DMS153 treated with DMSO at 0.1 percent for 48 hours (cell line): ENCODE measurements around the gene CAMK1D.
"Not testable (repeated sequence)": the region's sequence is repeated elsewhere in the genome, so short reads cannot be mapped to it uniquely, and the experiment has no call there.

Experiments
- DNase-seq: peaks from one replicate; lab custom pipeline; 2025; ENCODE audit not compliant: unreplicated experiment; lab: John Stamatoyannopoulos, UW

CAMK1D gene

GRCh38 chr10:12838995-12839927, 489.9 kb downstream of the CAMK1D start:
- no peak for DNase-seq

- DNase-seq = no peak
Measured at GRCh38 chr10:12839941-12840611, 490.7 kb downstream of the CAMK1D start.

GRCh38 chr10:12841426-12841825, 492.1 kb downstream of the CAMK1D start:
- no peak for DNase-seq

GRCh38 chr10:12841826-12842225, 492.5 kb downstream of the CAMK1D start:
- no peak for DNase-seq

- DNase-seq = no peak
Measured at GRCh38 chr10:12842310-12842709, 493.0 kb downstream of the CAMK1D start.

- DNase-seq = no peak
Measured at GRCh38 chr10:12843296-12843945, 494.1 kb downstream of the CAMK1D start.

GRCh38 chr10:12844811-12845483, 495.6 kb downstream of the CAMK1D start:
- no peak for DNase-seq

GRCh38 chr10:12846718-12847117, 497.4 kb downstream of the CAMK1D start:
- no peak for DNase-seq

- DNase-seq = no peak
Measured at GRCh38 chr10:12847361-12847975, 498.1 kb downstream of the CAMK1D start.

- no peak for DNase-seq
Measured at GRCh38 chr10:12848439-12849173, 499.3 kb downstream of the CAMK1D start.

- peak; percentile 32 for DNase-seq
Measured at GRCh38 chr10:12849319-12850181, 500.2 kb downstream of the CAMK1D start.

GRCh38 chr10:12852687-12853086, 503.3 kb downstream of the CAMK1D start:
- DNase-seq = no peak

GRCh38 chr10:12854988-12855387, 505.6 kb downstream of the CAMK1D start:
- no peak for DNase-seq

- DNase-seq = no peak
Measured at GRCh38 chr10:12862459-12862858, 513.1 kb downstream of the CAMK1D start.

- not testable (repeated sequence) for DNase-seq
Measured at GRCh38 chr10:12865515-12865914, 516.2 kb downstream of the CAMK1D start.

- no peak for DNase-seq
Measured at GRCh38 chr10:12868229-12868628, 518.9 kb downstream of the CAMK1D start.

GRCh38 chr10:12869427-12869826, 520.1 kb downstream of the CAMK1D start:
- no peak for DNase-seq

- DNase-seq = no peak
Measured at GRCh38 chr10:12872577-12872976, 523.2 kb downstream of the CAMK1D start.

- no peak for DNase-seq
Measured at GRCh38 chr10:12873172-12873571, 523.8 kb downstream of the CAMK1D start.
